ENCODE measurements around the gene NUMA1. TPM values are rescaled to one million over a fixed set of nuclear protein-coding genes. Genes with fewer than 3 reads are reported as not detected.
A peak's percentile ranks its signal among the peaks of the same experiment; 100 is the strongest.

NUMA1 gene
- total and polyA plus RNA-seq, 7 donors = 68.9 to 130 (median 100) TPM

DNA sequence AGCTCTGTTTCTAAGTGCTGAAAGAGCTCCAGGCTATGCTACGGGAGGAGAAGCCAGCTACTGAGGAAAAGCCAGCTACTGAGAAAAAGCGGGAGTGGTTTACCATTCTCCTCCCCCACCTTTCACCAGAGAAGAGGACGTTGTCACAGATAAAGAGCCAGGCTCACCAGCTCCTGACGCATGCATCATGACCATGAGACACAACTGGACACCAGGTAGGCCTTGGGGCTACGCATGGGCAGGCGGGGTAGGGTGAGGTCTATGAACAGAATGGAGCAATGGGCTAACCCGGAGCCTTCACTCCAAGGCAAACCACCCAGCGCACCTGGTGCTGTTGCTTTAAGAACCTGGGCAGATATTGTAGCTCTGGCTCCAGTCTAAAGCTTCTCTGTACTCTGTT is 80.5 kb downstream of the NUMA1 start:
- intact Hi-C loops (cut with DNase I) = no loop called here
- Histone ChIP-seq H3K36me3 (ENCODE audit: insufficient read depth in 1 of 2, low read depth in 1 of 2) (peaks cover 5 to 54% of the 10 kb centered on the region in 2 donors), H3K27me3 (ENCODE audit: insufficient read depth in 3 of 3, low read length in 2 of 3) (no peaks in the 10 kb centered on the region), H3K4me3 (peak overlapping the region; percentile 41), H3K9me3 (no peaks in the 10 kb centered on the region), H3K4me1 (peaks cover 5% of the 10 kb centered on the region), H3K27ac (peak overlapping the region; percentile 37)
- 58 to 76% (median 65%) methylated on average over 8 of the region's 8 CpGs for WGBS, 3 donors
- TF ChIP-seq CTCF (IDR thresholded peaks at IDR 0.05) = no peak
- ATAC-seq (no peak), DNase-seq (no peak)

DNA sequence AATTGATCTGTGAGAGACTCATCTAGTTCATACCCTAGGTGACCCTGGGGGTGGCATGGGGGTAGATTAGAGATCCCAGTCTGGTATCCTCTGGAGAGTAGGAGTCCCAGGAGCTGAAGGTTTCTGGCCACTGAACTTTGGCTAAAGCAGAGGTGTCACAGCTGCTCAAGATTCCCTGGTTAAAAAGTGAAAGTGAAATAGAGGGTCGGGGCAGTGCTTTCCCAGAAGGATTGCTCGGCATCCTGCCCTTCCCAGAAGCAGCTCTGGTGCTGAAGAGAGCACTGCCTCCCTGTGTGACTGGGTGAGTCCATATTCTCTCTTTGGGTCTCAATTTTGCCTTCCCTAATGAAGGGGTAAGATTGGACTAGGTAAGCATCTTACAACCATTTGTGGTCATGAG is 81.0 kb downstream of the NUMA1 start:
- intact Hi-C loops (cut with DNase I) = no loop called here
- Histone ChIP-seq H3K4me3 (peak overlapping the region; percentile 41), H3K36me3 (ENCODE audit: insufficient read depth in 1 of 2, low read depth in 1 of 2) (peaks cover 3 to 54% of the 10 kb centered on the region in 2 donors), H3K27me3 (ENCODE audit: insufficient read depth in 3 of 3, low read length in 2 of 3) (no peaks in the 10 kb centered on the region), H3K27ac (peak overlapping the region; percentile 47), H3K9me3 (no peaks in the 10 kb centered on the region), H3K4me1 (peaks cover 5% of the 10 kb centered on the region)
- no peak for DNase-seq
- ATAC-seq = no peak
- no peak for TF ChIP-seq CTCF (IDR thresholded peaks at IDR 0.05)
- 17 to 37% (median 24%) methylated on average over 2 of the region's 2 CpGs for WGBS, 3 donors

DNA sequence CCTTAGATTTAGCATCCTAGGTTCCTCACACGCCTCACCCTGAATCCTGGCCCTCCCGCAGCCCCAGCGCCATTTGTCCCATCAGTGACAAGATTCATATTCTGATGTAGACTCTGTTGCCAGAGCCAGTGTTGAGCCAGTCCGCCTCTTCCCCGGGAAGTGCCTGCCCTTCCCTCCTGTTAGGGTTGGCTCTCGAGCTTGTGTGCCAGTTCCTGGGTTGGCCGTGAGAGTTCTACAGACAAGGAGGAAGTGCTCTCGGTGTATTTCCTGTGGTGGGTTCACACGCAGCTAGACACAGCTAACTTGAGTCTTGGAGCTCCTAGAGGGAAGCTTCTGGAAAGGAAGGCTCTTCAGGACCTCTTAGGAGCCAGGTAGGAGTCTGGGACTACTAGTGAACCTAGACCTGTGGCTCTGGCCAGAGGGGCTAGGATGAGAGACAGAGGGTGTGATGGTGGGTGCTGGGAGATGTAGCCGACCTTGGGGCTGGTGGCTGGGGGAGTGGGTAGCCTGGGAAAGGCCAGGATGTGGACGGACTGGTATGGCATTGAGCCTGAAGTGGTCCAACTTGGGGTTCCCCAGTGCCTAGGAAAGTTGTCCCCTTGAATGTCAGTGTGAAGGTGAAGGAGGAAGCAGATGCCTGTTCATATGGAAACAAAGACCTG is 81.6 kb downstream of the NUMA1 start, which contains the start of gene IL18BP:
TSS of gene IL18BP (plus strand) at position 261 of the 662 bp plus-strand sequence. CDS start 1,076 bp downstream, outside the sequence.
- no peak for TF ChIP-seq CTCF (IDR thresholded peaks at IDR 0.05)
- ATAC-seq (no peak), DNase-seq (no peak)
- Histone ChIP-seq H3K27ac (peak within 1 kb of the TSS; percentile 47), H3K4me3 (peak within 1 kb of the TSS; percentile 41), H3K9me3 (no peaks in the 10 kb centered on the region), H3K4me1 (peaks cover 5% of the 10 kb centered on the region), H3K36me3 (ENCODE audit: insufficient read depth in 1 of 2, low read depth in 1 of 2) (peaks cover 0 to 49% of the 10 kb centered on the region in 2 donors), H3K27me3 (ENCODE audit: insufficient read depth in 3 of 3, low read length in 2 of 3) (no peaks in the 10 kb centered on the region)
- WGBS, 3 donors = 68 to 78% (median 71%) methylated on average over 11 of the region's 11 CpGs
- intact Hi-C loops (cut with DNase I) = no loop called here

DNA sequence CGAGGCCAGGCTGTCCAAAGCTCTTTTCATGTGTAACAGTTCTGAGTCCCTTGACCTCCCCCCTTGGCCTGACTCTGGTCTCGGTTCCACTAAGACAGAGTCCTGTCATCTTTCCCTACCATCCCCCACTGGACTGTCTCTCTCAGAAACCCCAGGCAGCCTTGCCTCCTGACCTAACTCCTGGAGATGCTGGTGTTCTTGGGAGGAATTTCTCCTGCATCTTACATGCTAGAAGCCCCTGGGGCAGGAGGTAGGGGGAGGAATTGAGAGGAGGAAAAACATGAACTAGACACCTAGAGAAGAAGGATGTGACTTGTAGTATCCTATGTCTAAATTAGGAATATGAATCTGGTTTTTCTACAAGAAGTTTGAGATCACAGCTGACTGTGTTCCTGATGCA is 82.3 kb downstream of the NUMA1 start:
- 89 to 98% (median 91%) methylated on average over 2 of the region's 2 CpGs for WGBS, 3 donors
- H3K36me3 ChIP-seq (ENCODE audit: insufficient read depth in 1 of 2, low read depth in 1 of 2) = peaks cover 0 to 42% of the 10 kb centered on the region in 2 donors
- H3K4me1 ChIP-seq = peaks cover 5% of the 10 kb centered on the region
- H3K9me3 ChIP-seq = no peaks in the 10 kb centered on the region
- ATAC-seq (no peak), DNase-seq (no peak)
- intact Hi-C loops (cut with DNase I) = no loop called here
- no peak overlapping the region for H3K27ac ChIP-seq
- H3K4me3 ChIP-seq = no peak overlapping the region
- TF ChIP-seq CTCF (IDR thresholded peaks at IDR 0.05) = no peak
- H3K27me3 ChIP-seq (ENCODE audit: insufficient read depth in 3 of 3, low read length in 2 of 3) = no peaks in the 10 kb centered on the region

DNA sequence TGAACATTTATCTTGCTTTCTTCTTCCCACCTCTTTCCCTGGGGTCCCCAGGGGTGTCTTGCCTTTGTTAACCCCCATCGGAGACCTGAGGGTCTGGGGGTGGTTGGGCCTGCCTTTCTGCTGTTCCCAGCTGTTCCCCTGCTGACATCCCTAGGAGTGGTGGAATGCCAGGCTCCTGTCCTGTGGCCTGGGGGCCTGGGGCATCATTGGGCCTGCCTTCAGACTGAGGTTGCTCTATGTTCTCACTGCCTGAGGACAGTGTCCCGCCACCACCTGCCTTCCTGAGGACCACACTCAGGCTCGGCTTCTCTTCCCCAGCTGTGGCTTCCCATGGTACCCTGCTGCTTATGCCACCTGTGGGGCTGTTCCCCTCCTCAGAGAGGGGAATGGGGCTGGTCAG is 82.7 kb downstream of the NUMA1 start:
- no peaks in the 10 kb centered on the region for H3K9me3 ChIP-seq
- 91 to 94% (median 94%) methylated on average over 3 of the region's 3 CpGs for WGBS, 3 donors
- DNase-seq (no peak), ATAC-seq (no peak)
- H3K27ac ChIP-seq = peak overlapping the region; percentile 67
- H3K36me3 ChIP-seq (ENCODE audit: insufficient read depth in 1 of 2, low read depth in 1 of 2) = peaks cover 0 to 38% of the 10 kb centered on the region in 2 donors
- no peak for TF ChIP-seq CTCF (IDR thresholded peaks at IDR 0.05)
- peaks cover 5% of the 10 kb centered on the region for H3K4me1 ChIP-seq
- H3K4me3 ChIP-seq = no peak overlapping the region
- intact Hi-C loops (cut with DNase I) = no loop called here
- no peaks in the 10 kb centered on the region for H3K27me3 ChIP-seq (ENCODE audit: insufficient read depth in 3 of 3, low read length in 2 of 3)

Measured in psoas muscle (tissue), 8 donors.